ENCODE data around the gene PTTG1IP. TPM values are rescaled to one million over a fixed set of nuclear protein-coding genes. Genes with fewer than 3 reads are reported as not detected.

Gene PTTG1IP
- total RNA-seq, 4 donors from 2014 or later, result 157 to 552 (median 288) TPM

DNA sequence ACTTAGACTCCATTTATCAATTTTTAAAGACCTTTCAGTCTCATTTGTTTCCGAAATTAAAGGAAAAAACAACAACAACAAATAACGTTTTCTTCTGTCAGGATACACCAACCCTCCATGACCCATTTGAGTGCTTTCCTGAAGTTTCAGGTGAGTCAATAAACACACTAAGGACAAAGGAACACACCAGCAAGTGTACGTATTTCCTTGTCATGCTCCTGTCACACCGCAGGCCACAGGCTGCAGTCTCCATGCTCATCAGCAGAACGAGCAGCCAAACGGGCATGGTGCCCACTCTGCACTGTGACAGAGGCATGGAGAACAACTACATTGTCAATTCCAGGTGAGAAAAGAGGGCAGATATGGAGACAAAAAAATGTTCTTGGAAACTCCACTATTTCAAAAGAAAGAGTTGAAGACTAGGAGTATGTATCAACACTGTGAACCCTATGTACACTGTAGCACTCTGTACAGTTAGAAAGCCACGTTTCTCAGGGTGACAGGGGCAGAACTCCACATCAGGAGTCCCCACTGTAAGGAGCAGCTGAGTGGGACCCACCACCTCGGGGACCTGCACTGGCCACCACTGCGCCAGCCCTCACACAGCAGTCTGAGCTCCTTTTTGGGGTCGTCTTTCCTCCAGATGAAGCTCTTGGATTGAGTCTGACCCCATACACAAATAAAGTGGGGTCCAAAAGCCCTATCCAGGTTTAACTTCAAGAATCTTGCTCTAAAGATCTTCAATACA is 2.6 kb downstream of the PTTG1IP start:
- TF ChIP-seq, protein P1, sequence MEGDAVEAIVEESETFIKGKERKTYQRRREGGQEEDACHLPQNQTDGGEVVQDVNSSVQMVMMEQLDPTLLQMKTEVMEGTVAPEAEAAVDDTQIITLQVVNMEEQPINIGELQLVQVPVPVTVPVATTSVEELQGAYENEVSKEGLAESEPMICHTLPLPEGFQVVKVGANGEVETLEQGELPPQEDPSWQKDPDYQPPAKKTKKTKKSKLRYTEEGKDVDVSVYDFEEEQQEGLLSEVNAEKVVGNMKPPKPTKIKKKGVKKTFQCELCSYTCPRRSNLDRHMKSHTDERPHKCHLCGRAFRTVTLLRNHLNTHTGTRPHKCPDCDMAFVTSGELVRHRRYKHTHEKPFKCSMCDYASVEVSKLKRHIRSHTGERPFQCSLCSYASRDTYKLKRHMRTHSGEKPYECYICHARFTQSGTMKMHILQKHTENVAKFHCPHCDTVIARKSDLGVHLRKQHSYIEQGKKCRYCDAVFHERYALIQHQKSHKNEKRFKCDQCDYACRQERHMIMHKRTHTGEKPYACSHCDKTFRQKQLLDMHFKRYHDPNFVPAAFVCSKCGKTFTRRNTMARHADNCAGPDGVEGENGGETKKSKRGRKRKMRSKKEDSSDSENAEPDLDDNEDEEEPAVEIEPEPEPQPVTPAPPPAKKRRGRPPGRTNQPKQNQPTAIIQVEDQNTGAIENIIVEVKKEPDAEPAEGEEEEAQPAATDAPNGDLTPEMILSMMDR (IDR thresholded peaks at IDR 0.05), result no peak
- TF ChIP-seq POLR2AphosphoS5 (IDR thresholded peaks at IDR 0.05), result no peak
- no peak for TF ChIP-seq EP300 (IDR thresholded peaks at IDR 0.05; ENCODE audit: low read depth)
- TF ChIP-seq POLR2A (IDR thresholded peaks at IDR 0.05), result no peak
- 53 to 54% methylated on average over 5 to 10 of the region's 10 CpGs for WGBS, 2 donors (ENCODE audit: low coverage in 1 of 2)
- Histone ChIP-seq H3K4me3 (peak overlapping the region in 2 of 4 donors; percentile 76 to 99), H3K4me1 (peaks cover 48 to 82% (median 71%) of the 10 kb centered on the region in 4 donors), H3K27ac (peak overlapping the region; percentile 90 to 99 (median 96)), H3K27me3 (no peaks in the 10 kb centered on the region), H3K36me3 (no peaks in the 10 kb centered on the region), H3K9me3 (no peaks in the 10 kb centered on the region)
- in situ Hi-C loops (cut with MboI; ENCODE audit: low pct_ligation_motif_present in 1 of 4, low pct_unique_long_range_greater_than_20kb in 1 of 4, low sequenced_read_pairs in 3 of 4) (loop anchor here in 1 of 4 donors (10.0 kb wide), 1 partner anchor 1024 kb away; no protein-coding TSS in a partner anchor), intact Hi-C loops (cut with DNase I; ENCODE audit: low total_unique reads) (loop anchor here (10.0 kb wide), 1 partner anchor 56 kb away; the partner anchor contains the start of gene SUMO3)
- DNase-seq, result peak; percentile 48

DNA sequence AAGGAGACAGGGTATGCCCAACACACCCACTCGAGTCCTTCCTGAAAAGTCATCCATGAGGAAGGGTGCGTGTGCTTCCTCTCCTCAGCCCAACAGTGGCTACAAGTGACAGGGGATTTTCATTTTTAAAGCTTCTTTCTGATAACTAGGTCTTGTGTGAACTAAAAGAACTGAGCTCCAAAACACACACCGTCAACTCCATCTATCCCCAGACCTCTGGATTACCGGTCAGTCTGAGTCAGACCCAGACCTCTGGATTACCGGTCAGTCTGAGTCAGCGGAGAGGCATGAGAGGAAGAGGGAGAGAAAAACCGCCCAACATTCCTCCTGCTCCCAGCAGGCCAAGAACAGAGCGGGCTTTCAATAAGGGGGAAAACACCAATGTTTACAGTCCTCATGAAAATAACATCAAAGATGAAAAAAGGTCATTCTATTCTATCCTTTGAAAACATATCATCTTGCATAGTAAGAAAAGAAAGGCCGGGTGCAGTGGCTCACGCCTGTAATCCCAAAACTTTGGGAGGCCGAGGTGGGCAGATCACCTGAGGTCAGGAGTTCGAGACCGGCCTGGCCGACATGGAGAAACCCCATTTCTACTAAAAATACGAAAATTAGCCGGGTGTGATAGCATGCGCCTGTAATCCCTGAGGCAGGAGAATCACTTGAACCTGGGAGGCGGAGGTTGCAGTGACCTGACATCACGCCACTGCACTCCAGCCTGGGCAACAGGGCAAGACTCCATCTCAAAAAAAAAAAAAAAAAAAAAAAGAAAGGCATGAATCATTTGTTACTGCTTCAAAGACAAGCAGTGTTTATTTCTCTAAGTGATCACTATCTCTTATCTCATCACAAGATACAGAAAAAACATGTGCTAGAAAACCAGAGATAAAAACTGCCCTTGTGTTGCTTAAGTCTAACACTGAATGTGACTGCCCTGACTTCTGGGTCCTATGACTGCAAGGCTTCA is 3.4 kb downstream of the PTTG1IP start:
- Histone ChIP-seq H3K27me3 (no peaks in the 10 kb centered on the region), H3K36me3 (no peaks in the 10 kb centered on the region), H3K27ac (peak overlapping the region; percentile 90 to 99 (median 96)), H3K4me1 (peaks cover 51 to 82% (median 75%) of the 10 kb centered on the region in 4 donors), H3K9me3 (no peaks in the 10 kb centered on the region), H3K4me3 (no peak overlapping the region)
- TF ChIP-seq POLR2A (IDR thresholded peaks at IDR 0.05), result peak; percentile 22
- TF ChIP-seq EP300 (IDR thresholded peaks at IDR 0.05; ENCODE audit: low read depth), result no peak
- peak; percentile 51 to 77 (median 71) for TF ChIP-seq POLR2AphosphoS5 (IDR thresholded peaks at IDR 0.05)
- TF ChIP-seq, protein P1 (IDR thresholded peaks at IDR 0.05), result no peak
- 70 to 71% methylated on average over 12 to 19 of the region's 19 CpGs for WGBS, 2 donors (ENCODE audit: low coverage in 1 of 2)
- in situ Hi-C loops (cut with MboI; ENCODE audit: low pct_ligation_motif_present in 1 of 4, low pct_unique_long_range_greater_than_20kb in 1 of 4, low sequenced_read_pairs in 3 of 4) (loop anchor here in 1 of 4 donors (10.0 kb wide), 1 partner anchor 1025 kb away; no protein-coding TSS in a partner anchor), intact Hi-C loops (cut with DNase I; ENCODE audit: low total_unique reads) (loop anchor here (10.0 kb wide), 1 partner anchor 55 kb away; the partner anchor contains the start of gene SUMO3)
- peak; percentile 55 for DNase-seq

DNA sequence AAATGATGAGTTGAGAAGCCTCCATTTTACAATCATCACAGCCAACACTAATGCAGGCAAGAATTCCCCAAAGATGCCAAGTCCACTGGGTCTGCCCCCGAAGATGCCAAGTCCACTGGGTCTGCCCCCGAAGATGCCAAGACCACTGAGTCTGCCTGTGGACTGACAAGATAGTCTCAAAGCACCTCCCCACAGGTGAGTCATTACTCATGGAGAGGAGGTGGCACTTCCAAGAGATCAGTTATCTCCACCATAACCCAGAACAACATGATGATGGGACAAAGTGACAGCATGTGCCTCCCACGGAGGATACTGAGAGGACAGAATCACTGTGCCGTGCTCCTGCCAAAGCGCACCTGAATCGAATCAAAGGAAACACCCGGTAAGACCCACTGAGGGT is 4.8 kb downstream of the PTTG1IP start:
- in situ Hi-C loops (cut with MboI; ENCODE audit: low pct_ligation_motif_present in 1 of 4, low pct_unique_long_range_greater_than_20kb in 1 of 4, low sequenced_read_pairs in 3 of 4), result no loop called here
- intact Hi-C loops (cut with DNase I; ENCODE audit: low total_unique reads), result no loop called here
- 92% methylated on average over 7 of the region's 7 CpGs; no CpG with 5 or more reads in 1 of the 2 donors for WGBS, 2 donors (ENCODE audit: low coverage in 1 of 2)

More for the DNA sequence above, 4.8 kb downstream of the PTTG1IP start:
- Histone ChIP-seq H3K4me3 (no peak overlapping the region), H3K4me1 (peaks cover 51 to 75% (median 66%) of the 10 kb centered on the region in 4 donors), H3K9me3 (no peaks in the 10 kb centered on the region), H3K36me3 (peaks cover 0 to 12% (median 0%) of the 10 kb centered on the region in 4 donors), H3K27ac (peak overlapping the region; percentile 90 to 99 (median 96)), H3K27me3 (no peaks in the 10 kb centered on the region)
- no peak for DNase-seq
- TF ChIP-seq POLR2A (IDR thresholded peaks at IDR 0.05), result no peak
- TF ChIP-seq POLR2AphosphoS5 (IDR thresholded peaks at IDR 0.05), result no peak
- TF ChIP-seq, protein P1 (IDR thresholded peaks at IDR 0.05), result no peak
- TF ChIP-seq EP300 (IDR thresholded peaks at IDR 0.05; ENCODE audit: low read depth), result no peak

Data from transverse colon (tissue), 4 donors.